GM12878 (cell line): ENCODE results near the gene RANGAP1. TPM values are rescaled to one million over a fixed set of nuclear protein-coding genes. Genes with fewer than 3 reads are reported as not detected.

Experiments
- ATAC-seq: fragments of 200-7000 bp; cut with Tn5 transposase; 3 replicates; pipeline ENCODE4 v1.9.1; 2020; ENCODE audit warnings: mild to moderate bottlenecking, moderate library complexity
- BruUV-seq: library from RNA; stranded (reverse); fragments of 400-500 nt; replicated peaks from 2 replicates; lab custom pipeline; 2021; lab: Mats Ljungman, UMichigan
- CTCF ChIA-PET: fragments of 300-600 bp; sonication (Branson Sonifier 250); formaldehyde crosslinking; extraction: SDS; loops from one replicate; lab custom pipeline; 2021; ENCODE audit warnings: inconsistent platforms; lab: Yijun Ruan, JAX
- POLR2A ChIA-PET: fragments of 350-600 bp; formaldehyde crosslinking; extraction: SDS; loops from one replicate; lab custom pipeline; 2021; ENCODE audit warnings: inconsistent platforms; lab: Charles Lee
- RAD21 ChIA-PET: fragments of 300-600 bp; sonication (Branson Sonifier 250); formaldehyde crosslinking; loops from one replicate; lab custom pipeline; 2023; ENCODE audit warnings: antibody characterized with exemption; ENCODE audit not compliant: unreplicated experiment; lab: Charles Lee
- SMC1A ChIA-PET: fragments of 300-600 bp; sonication (Branson Sonifier 250); formaldehyde crosslinking; loops from one replicate; lab custom pipeline; 2023; ENCODE audit not compliant: unreplicated experiment, uncharacterized antibody; lab: Charles Lee
- DNase-seq: peaks from one replicate; pipeline ENCODE4 v3.0.0-alpha.2; 2011; ENCODE audit warnings: low read depth, low spot score
- FAIRE-seq: peaks from 3 replicates; lab custom pipeline; 2011; peaks lifted over from hg19 to GRCh38; lab: Jason Lieb, UNC
- H2AFZ ChIP-seq: 2 replicates; pipeline ENCODE4 v1.6.0; 2011; ENCODE audit warnings: low read depth, low read length, control low read depth; ENCODE audit not compliant: control insufficient read depth
- H3K27ac ChIP-seq: 2 replicates; pipeline ENCODE4 v1.5.1; 2011; ENCODE audit warnings: control low read depth; ENCODE audit not compliant: control insufficient read depth, insufficient read depth
- H3K27me3 ChIP-seq, 2 experiments: replicated peaks in 1 of 2; 2 replicates each; pipeline versions ENCODE4 v1.6.0 to v1.6.1; 2011; ENCODE audit warnings: low read length in 1 of 2; ENCODE audit not compliant: control insufficient read depth in 2 of 2, insufficient read depth in 2 of 2
- H3K36me3 ChIP-seq, 2 experiments: 2 replicates each; pipeline ENCODE4 v1.5.1; 2011; ENCODE audit warnings: low read length in 1 of 2; ENCODE audit not compliant: control insufficient read depth in 2 of 2, insufficient read depth in 2 of 2
- H3K4me1 ChIP-seq: 2 replicates; pipeline ENCODE4 v1.6.1; 2011; ENCODE audit warnings: mild to moderate bottlenecking, low read length, moderate library complexity, mixed read lengths; ENCODE audit not compliant: control insufficient read depth, insufficient read depth
- H3K4me2 ChIP-seq: 2 replicates; pipeline ENCODE4 v1.6.0; 2011; ENCODE audit warnings: control low read depth; ENCODE audit not compliant: control insufficient read depth, insufficient read depth
- H3K4me3 ChIP-seq: fragments of 200-600 bp; sonication (generic); 2 replicates; pipeline ENCODE4 v1.5.1; 2016
- H3K79me2 ChIP-seq: 2 replicates; pipeline ENCODE4 v1.6.0; 2011; ENCODE audit warnings: low read length; ENCODE audit not compliant: control insufficient read depth, insufficient read depth
- H3K9ac ChIP-seq: 2 replicates; pipeline ENCODE4 v1.8.0; 2011; ENCODE audit warnings: low read length, control low read depth, mixed read lengths; ENCODE audit not compliant: control insufficient read depth, insufficient read depth
- H3K9me3 ChIP-seq: replicated peaks from 3 replicates; pipeline ENCODE4 v1.5.1; 2011; ENCODE audit warnings: mild to moderate bottlenecking, low read length; ENCODE audit not compliant: control insufficient read depth, insufficient read depth
- H4K20me1 ChIP-seq: 2 replicates; pipeline ENCODE4 v1.6.0; 2011; ENCODE audit not compliant: control insufficient read depth, insufficient read depth
- CHD1 ChIP-seq: IDR thresholded peaks from 2 replicates; pipeline ENCODE4 v1.6.1; 2012; ENCODE audit warnings: low read depth, low read length, improper control_type of control experiment
- FOXM1 ChIP-seq: IDR thresholded peaks from 2 replicates; pipeline ENCODE4 v1.6.1; 2012; ENCODE audit warnings: low read depth, mild to moderate bottlenecking, inconsistent platforms, low read length, moderate library complexity
- KLF5 ChIP-seq: fragments of 450-650 bp; IDR thresholded peaks from 2 replicates; pipeline ENCODE4 v1.6.1; 2014; ENCODE audit warnings: mild to moderate bottlenecking; ENCODE audit not compliant: partially characterized antibody
- MTA3 ChIP-seq: IDR thresholded peaks from 2 replicates; pipeline ENCODE4 v1.6.1; 2012; ENCODE audit warnings: low read length, inconsistent platforms, borderline replicate concordance
- MXI1 ChIP-seq: fragments of 150-350 bp; IDR thresholded peaks from 2 replicates; pipeline ENCODE4 v1.6.1; 2011; ENCODE audit warnings: low read depth, mild to moderate bottlenecking, inconsistent platforms, low read length, improper control_type of control experiment
- PAX8 ChIP-seq: fragments of 450-650 bp; IDR thresholded peaks from 2 replicates; pipeline ENCODE4 v1.6.1; 2017; ENCODE audit warnings: mild to moderate bottlenecking, moderate library complexity
- RBBP5 ChIP-seq: fragments of 200-600 bp; sonication (generic); conservative IDR thresholded peaks from 2 replicates; pipeline ENCODE4 v1.6.1; 2016
- SMAD5 ChIP-seq: IDR thresholded peaks from 2 replicates; pipeline ENCODE4 v1.6.1; 2016; ENCODE audit warnings: antibody characterized with exemption, low read depth
- YY1 ChIP-seq: IDR thresholded peaks from 2 replicates; pipeline ENCODE4 v1.6.1; 2011; ENCODE audit warnings: low read depth, mild to moderate bottlenecking, low read length
- ZBTB11 ChIP-seq: fragments of 450-650 bp; formaldehyde crosslinking; IDR thresholded peaks from 2 replicates; pipeline ENCODE4 v1.5.0; 2022; ENCODE audit warnings: mild to moderate bottlenecking, missing genetic modification characterization
- ZNF592 ChIP-seq: fragments of 450-650 bp; IDR thresholded peaks from 2 replicates; pipeline ENCODE4 v1.6.1; 2017; ENCODE audit warnings: mild to moderate bottlenecking, moderate library complexity
- WGBS: methylation state at CpG from one replicate; pipeline ENCODE4 v1.1.6; 2016; ENCODE audit warnings: low lambda C conversion rate; ENCODE audit not compliant: insufficient replicate concordance, insufficient coverage; ENCODE audit errors: missing lambda C conversion rate; 5-methylcytosine and 5-hydroxymethylcytosine counted together
- in situ Hi-C: fragments of 300-500 bp; cut with MboI; formaldehyde crosslinking; loops from 9 replicates; pipeline ENCODE4 v1.14.3; 2018; ENCODE audit warnings: mixed read lengths
- intact Hi-C: fragments of 100-400 bp; cut with micrococcal nuclease; formaldehyde crosslinking; loops from one replicate; pipeline ENCODE4 v1.14.2; 2022; ENCODE audit not compliant: unreplicated experiment
- polyA plus RNA-seq, 11 experiments: library from polyadenylated mRNA; depleted of rRNA in 4 of 11; unstranded in 6 of 11; stranded (reverse) in 5 of 11; fragments of >200 nt; fragmentation: Nextera tagmentation in 4 of 11; fragmentation: Illumina TruSeq in 1 of 11; extraction: Ambion mirVana in 4 of 11; extraction: Trizol in 1 of 11; gene quantifications; 1 replicate in 1 of 11; 2 replicates in 10 of 11; pipeline versions ENCODE4 v1.2.1 to v1.2.3, GENCODE V29; 2011 to 2016; ENCODE audit warnings: inconsistent platforms in 2 of 11, missing spikeins in 2 of 11, low read depth in 1 of 11
- total RNA-seq, 4 experiments: library from RNA; depleted of rRNA in 3 of 4; stranded (reverse); fragments of >200 nt in 3 of 4; fragmentation: Illumina TruSeq in 1 of 4; extraction: Trizol in 1 of 4; gene quantifications; 2 replicates each; pipeline versions ENCODE4 v1.2.1 to v1.2.3, GENCODE V29; 2013 to 2021

Gene RANGAP1
- total and polyA plus RNA-seq, 10 of the 15 experiments (the other 5 are each of a cell fraction or from before 2014, with no cell fraction given): 2.5 to 109 (median 60.2) TPM

GRCh38 chr22:41234815-41235695, 50.9 kb downstream of the RANGAP1 start:
- Histone ChIP-seq H3K27ac (no peak overlapping the region), H2AFZ (no peak overlapping the region), H3K4me3 (no peak overlapping the region), H3K4me1 (peaks cover 3% of the 10 kb centered on the region; the same call in 1 of the 2 replicates), H3K27me3 (no peaks in the 10 kb centered on the region; a peak in 1 of 4 replicates), H4K20me1 (no peaks in the 10 kb centered on the region), H3K9me3 (no peaks in the 10 kb centered on the region), H3K9ac (no peak overlapping the region), H3K79me2 (no peaks in the 10 kb centered on the region), H3K36me3 (no peaks in the 10 kb centered on the region), H3K4me2 (no peak overlapping the region)
- intact Hi-C loops (no loop called here), in situ Hi-C loops (no loop called here)
- ChIA-PET CTCF (interaction anchor here (5.6 kb wide), 1 partner anchor 312 kb away, joined by 136 read pairs; no protein-coding TSS in a partner anchor), SMC1A (interaction anchor here (0.6 to 6.0 kb wide), 2 partner anchors 251 to 313 kb away, joined by 3 to 73 read pairs; no protein-coding TSS in a partner anchor), POLR2A (no interaction called here), RAD21 (interaction anchor here (1.6 kb wide), 1 partner anchor 202 kb away, joined by 3 read pairs; no protein-coding TSS in a partner anchor)
- WGBS: 64% methylated on average over 18 of the region's 19 CpGs
- no TSS peak for BruUV-seq
- TF ChIP-seq ZNF592 (no peak), FOXM1 (no peak), MXI1 (no peak), YY1 (no peak), CHD1 (no peak), KLF5 (no peak), MTA3 (no peak), ZBTB11 (CRISPR knock-in tag) (no peak), PAX8 (no peak), SMAD5 (no peak), RBBP5 (no peak)
- FAIRE-seq (no peak), DNase-seq (no peak), ATAC-seq (no peak)
